ENCODE measurements around the gene PALLD. TPM values are rescaled to one million over a fixed set of nuclear protein-coding genes. Genes with fewer than 3 reads are reported as not detected.

PALLD gene
- total and polyA plus RNA-seq, 2 experiments from 2014 or later, result 17.9 to 30.5 TPM

DNA sequence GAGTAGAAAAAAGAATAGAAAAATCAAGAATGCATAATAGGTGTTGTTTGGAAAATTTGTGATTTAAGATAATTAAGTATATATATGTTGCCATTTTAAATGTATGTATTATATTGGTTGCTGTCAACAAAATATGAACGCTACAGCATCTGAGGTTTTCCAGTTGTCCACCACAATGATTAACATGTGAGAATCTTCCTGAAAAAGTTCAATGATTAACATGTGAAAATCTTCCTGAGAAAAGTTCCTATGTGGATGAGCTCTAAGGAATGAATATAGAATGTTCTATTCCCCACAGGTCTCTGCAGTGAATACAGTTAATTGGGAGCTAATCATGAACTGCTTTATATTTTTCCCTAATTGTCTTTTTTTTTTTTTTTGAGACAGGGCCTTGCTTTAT lies 298.5 kb downstream of the PALLD start:
- Histone ChIP-seq H3F3A (ENCODE audit: insufficient read depth) (peaks cover 21% of the 10 kb centered on the region), H2AFZ (no peak overlapping the region), H3K79me2 (ENCODE audit: insufficient read depth) (no peaks in the 10 kb centered on the region), H3K4me1 (ENCODE audit: insufficient read depth) (peaks cover 21% of the 10 kb centered on the region), H3K27me3 (replicated peaks; ENCODE audit: insufficient read depth) (no peaks in the 10 kb centered on the region), H3K9me2 (ENCODE audit: insufficient read depth) (no peaks in the 10 kb centered on the region), H3K4me3 (no peak overlapping the region), H4K20me1 (ENCODE audit: insufficient read depth) (no peaks in the 10 kb centered on the region), H3K36me3 (ENCODE audit: low read depth) (no peaks in the 10 kb centered on the region), H3K9me3 (ENCODE audit: low read depth) (no peaks in the 10 kb centered on the region), H3K9ac (no peak overlapping the region), H3K4me2 (ENCODE audit: unreplicated experiment) (no peak overlapping the region), H3K27ac (no peak overlapping the region)
- in situ Hi-C loops (cut with MboI), result no loop called here
- TF ChIP-seq EZH2 (IDR thresholded peaks at IDR 0.05; ENCODE audit: insufficient read depth, poor library complexity, severe bottlenecking) (no peak), EZH2phosphoT487 (IDR thresholded peaks at IDR 0.05; ENCODE audit: insufficient read depth, low read depth) (no peak)
- 96 to 98% methylated on average over 1 of the region's 1 CpG for WGBS, 2 experiments (ENCODE audit: low coverage in 1 of 2, low lambda C conversion rate in 2 of 2, missing lambda C conversion rate in 2 of 2)
- no peak for DNase-seq

DNA sequence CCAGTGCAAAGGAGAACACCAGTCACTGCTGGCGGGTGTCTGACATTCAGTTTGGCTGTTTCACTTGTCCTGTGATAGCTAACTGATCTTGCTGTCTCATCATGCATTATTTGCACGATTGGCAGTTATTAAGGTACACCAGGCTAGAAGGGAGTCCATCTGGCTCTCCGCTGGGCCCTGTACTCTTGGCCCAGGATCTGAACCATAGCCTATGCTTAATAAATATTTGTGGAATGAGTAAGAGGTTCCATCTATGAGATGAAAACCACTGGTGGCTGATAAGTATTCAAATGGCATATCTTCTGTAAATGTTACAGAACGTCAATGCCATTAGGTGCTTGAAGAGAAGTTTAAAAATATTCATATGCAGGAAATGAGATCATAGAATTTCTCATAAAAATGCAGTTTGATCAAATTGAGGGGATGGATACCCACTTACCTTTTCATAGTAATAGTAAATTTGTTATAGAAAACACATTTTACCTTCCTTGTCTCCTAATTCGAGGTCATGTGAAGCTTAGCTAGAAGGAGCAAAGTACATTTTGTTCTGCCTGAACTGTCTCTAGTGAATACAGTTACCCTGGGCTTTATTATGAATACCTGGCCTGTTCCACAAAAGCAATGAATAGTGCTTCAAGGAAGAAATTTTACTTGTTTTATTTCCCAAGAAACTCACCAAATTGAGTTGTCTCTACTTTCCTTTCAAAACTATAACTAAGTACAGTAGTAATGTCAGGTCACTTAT lies 299.7 kb downstream of the PALLD start:
- H3K4me1 ChIP-seq (ENCODE audit: insufficient read depth), result peaks cover 21% of the 10 kb centered on the region
- in situ Hi-C loops (cut with MboI), result no loop called here
- no peaks in the 10 kb centered on the region for H3K27me3 ChIP-seq (replicated peaks; ENCODE audit: insufficient read depth)
- no peaks in the 10 kb centered on the region for H4K20me1 ChIP-seq (ENCODE audit: insufficient read depth)
- H3F3A ChIP-seq (ENCODE audit: insufficient read depth), result peaks cover 19% of the 10 kb centered on the region
- peak; percentile 60 for DNase-seq
- H3K4me2 ChIP-seq (ENCODE audit: unreplicated experiment), result peak overlapping the region; percentile 35
- H3K4me3 ChIP-seq, result no peak overlapping the region
- no peaks in the 10 kb centered on the region for H3K36me3 ChIP-seq (ENCODE audit: low read depth)
- no peaks in the 10 kb centered on the region for H3K79me2 ChIP-seq (ENCODE audit: insufficient read depth)
- H3K27ac ChIP-seq, result peak overlapping the region; percentile 23
- no peak overlapping the region for H2AFZ ChIP-seq
- WGBS, 2 experiments (ENCODE audit: low coverage in 1 of 2, low lambda C conversion rate in 2 of 2, missing lambda C conversion rate in 2 of 2), result 57% methylated on average over 5 of the region's 5 CpGs
- TF ChIP-seq EZH2 (IDR thresholded peaks at IDR 0.05; ENCODE audit: insufficient read depth, poor library complexity, severe bottlenecking) (no peak), EZH2phosphoT487 (IDR thresholded peaks at IDR 0.05; ENCODE audit: insufficient read depth, low read depth) (no peak)
- no peaks in the 10 kb centered on the region for H3K9me3 ChIP-seq (ENCODE audit: low read depth)
- no peak overlapping the region for H3K9ac ChIP-seq
- H3K9me2 ChIP-seq (ENCODE audit: insufficient read depth), result no peaks in the 10 kb centered on the region

DNA sequence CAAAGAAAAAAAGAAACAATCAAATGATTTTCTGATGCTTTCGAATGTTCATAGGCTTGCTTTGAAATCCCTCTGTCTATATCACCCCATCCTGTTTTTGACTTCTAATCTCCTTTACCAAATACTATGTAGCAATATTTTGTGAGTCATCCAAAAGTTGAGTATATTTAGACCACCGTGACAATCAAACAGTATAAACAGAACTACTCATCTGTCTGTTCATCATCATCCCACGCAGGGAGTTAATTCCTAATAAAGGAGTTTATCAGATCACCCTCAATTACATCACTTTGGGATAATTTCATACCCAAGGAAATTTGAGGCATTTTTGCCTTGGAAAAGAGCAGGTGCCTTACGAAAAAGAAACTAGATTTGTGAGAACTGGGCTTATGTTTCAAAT lies 300.3 kb downstream of the PALLD start:
- Histone ChIP-seq H3K36me3 (ENCODE audit: low read depth) (no peaks in the 10 kb centered on the region), H3K27me3 (replicated peaks; ENCODE audit: insufficient read depth) (no peaks in the 10 kb centered on the region), H3K9me2 (ENCODE audit: insufficient read depth) (no peaks in the 10 kb centered on the region), H3K27ac (peak overlapping the region; percentile 23; the same call in 1 of the 2 replicates), H3F3A (ENCODE audit: insufficient read depth) (peaks cover 19% of the 10 kb centered on the region), H3K79me2 (ENCODE audit: insufficient read depth) (no peaks in the 10 kb centered on the region), H3K9me3 (ENCODE audit: low read depth) (no peaks in the 10 kb centered on the region), H4K20me1 (ENCODE audit: insufficient read depth) (no peaks in the 10 kb centered on the region), H3K4me2 (ENCODE audit: unreplicated experiment) (peak overlapping the region; percentile 35), H3K4me3 (no peak overlapping the region), H3K9ac (no peak overlapping the region), H3K4me1 (ENCODE audit: insufficient read depth) (peaks cover 21% of the 10 kb centered on the region), H2AFZ (no peak overlapping the region)
- TF ChIP-seq EZH2phosphoT487 (IDR thresholded peaks at IDR 0.05; ENCODE audit: insufficient read depth, low read depth) (no peak), EZH2 (IDR thresholded peaks at IDR 0.05; ENCODE audit: insufficient read depth, poor library complexity, severe bottlenecking) (no peak)
- DNase-seq, result peak; percentile 79
- WGBS, 2 experiments (ENCODE audit: low coverage in 1 of 2, low lambda C conversion rate in 2 of 2, missing lambda C conversion rate in 2 of 2), result 42% methylated on average over 4 of the region's 4 CpGs
- in situ Hi-C loops (cut with MboI), result no loop called here

DNA sequence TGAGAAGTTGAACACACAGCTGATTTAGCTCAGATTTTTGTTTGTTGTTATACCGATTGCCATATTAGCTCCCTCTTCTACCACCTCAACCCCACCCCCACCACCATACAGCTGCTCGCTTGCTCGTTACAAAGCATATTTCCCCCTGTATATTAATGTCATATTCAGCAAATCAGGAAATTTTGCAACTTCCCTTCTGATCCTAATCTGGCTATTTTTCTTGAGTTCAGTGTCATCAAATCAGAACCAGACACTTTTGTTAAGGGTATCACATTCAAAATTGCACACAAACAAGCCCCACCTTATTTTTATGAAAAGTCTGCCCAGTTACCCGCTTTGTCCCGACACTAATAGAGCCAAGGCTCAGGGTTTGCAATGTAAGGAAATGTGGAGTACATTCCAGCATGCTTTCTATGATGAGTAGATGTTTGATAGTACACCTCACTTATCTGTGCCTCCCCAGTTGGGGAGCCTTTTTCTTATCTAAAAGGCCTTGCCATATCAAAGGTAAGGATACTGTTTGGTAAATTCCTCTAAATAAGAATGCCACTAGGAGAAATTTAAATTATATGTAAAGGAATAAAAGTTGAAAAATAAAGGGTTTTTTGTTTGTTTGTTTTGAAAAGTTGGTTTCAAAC lies 301.0 kb downstream of the PALLD start:
- Histone ChIP-seq H3K9ac (no peak overlapping the region), H3F3A (ENCODE audit: insufficient read depth) (peaks cover 19% of the 10 kb centered on the region), H4K20me1 (ENCODE audit: insufficient read depth) (no peaks in the 10 kb centered on the region), H3K27me3 (replicated peaks; ENCODE audit: insufficient read depth) (no peaks in the 10 kb centered on the region), H2AFZ (no peak overlapping the region), H3K9me2 (ENCODE audit: insufficient read depth) (no peaks in the 10 kb centered on the region), H3K27ac (no peak overlapping the region), H3K4me3 (no peak overlapping the region), H3K4me1 (ENCODE audit: insufficient read depth) (peaks cover 21% of the 10 kb centered on the region), H3K4me2 (ENCODE audit: unreplicated experiment) (peak overlapping the region; percentile 35), H3K79me2 (ENCODE audit: insufficient read depth) (no peaks in the 10 kb centered on the region), H3K9me3 (ENCODE audit: low read depth) (no peaks in the 10 kb centered on the region), H3K36me3 (ENCODE audit: low read depth) (no peaks in the 10 kb centered on the region)
- no peak for DNase-seq
- in situ Hi-C loops (cut with MboI), result no loop called here
- TF ChIP-seq EZH2phosphoT487 (IDR thresholded peaks at IDR 0.05; ENCODE audit: insufficient read depth, low read depth) (no peak), EZH2 (IDR thresholded peaks at IDR 0.05; ENCODE audit: insufficient read depth, poor library complexity, severe bottlenecking) (no peak)
- WGBS, 2 experiments (ENCODE audit: low coverage in 1 of 2, low lambda C conversion rate in 2 of 2, missing lambda C conversion rate in 2 of 2), result 42 to 48% methylated on average over 5 of the region's 5 CpGs

All from GM23248 (cell line).